Heart right ventricle (tissue), 16 donors: ENCODE results near the gene LIN52. TPM values are rescaled to one million over a fixed set of nuclear protein-coding genes. Genes with fewer than 3 reads are reported as not detected.

ENCODE experiments used
- ATAC-seq, 8 donors: fragments of 200-7000 bp; cut with Tn5 transposase; one replicate each; pipeline ENCODE4 v1.9.1; 2020; ENCODE audit warnings: mild to moderate bottlenecking in 8 of 8, moderate library complexity in 8 of 8, moderate number of reproducible peaks in 1 of 8
- DNase-seq, 2 donors: peaks; one replicate each; pipeline ENCODE4 v3.0.0-alpha.2; 2020
- H3K27ac ChIP-seq, 10 donors: fragments of 200-600 bp; sonication (generic) in 2 of 10; one replicate each; pipeline versions ENCODE4 v1.5.0 to v1.8.0; 2020 to 2022; ENCODE audit warnings: mild to moderate bottlenecking in 3 of 10
- H3K27me3 ChIP-seq, 7 donors: fragments of 200-600 bp; one replicate each; pipeline ENCODE4 v1.8.0; 2021 to 2022; ENCODE audit warnings: mild to moderate bottlenecking in 2 of 7
- H3K36me3 ChIP-seq, 9 donors: fragments of 200-600 bp; sonication (generic) in 1 of 9; one replicate each; pipeline versions ENCODE4 v1.5.0 to v1.8.0; 2020 to 2022; ENCODE audit warnings: mild to moderate bottlenecking in 2 of 9
- H3K4me1 ChIP-seq, 9 donors: fragments of 200-600 bp; sonication (generic) in 1 of 9; one replicate each; pipeline versions ENCODE4 v1.5.0 to v1.8.0; 2020 to 2022; ENCODE audit warnings: mild to moderate bottlenecking in 4 of 9
- H3K4me3 ChIP-seq, 10 donors: fragments of 200-600 bp; sonication (generic) in 2 of 10; one replicate each; pipeline versions ENCODE4 v1.5.0 to v1.8.0; 2020 to 2022; ENCODE audit warnings: mild to moderate bottlenecking in 7 of 10, moderate library complexity in 2 of 10
- H3K9me3 ChIP-seq, 11 donors: fragments of 200-600 bp in 10 of 11; sonication (generic) in 2 of 11; one replicate each; pipeline versions ENCODE4 v1.5.0 to v1.8.0; 2013 to 2022; ENCODE audit warnings: mild to moderate bottlenecking in 2 of 11, control low read depth in 1 of 11, moderate library complexity in 1 of 11
- CTCF ChIP-seq, 9 donors: fragments of 200-600 bp; sonication (generic) in 2 of 9; IDR thresholded peaks; one replicate each; pipeline versions ENCODE4 v1.5.0 to v1.8.0; 2021 to 2022; ENCODE audit warnings: antibody characterized with exemption in 9 of 9, mild to moderate bottlenecking in 5 of 9, moderate library complexity in 1 of 9
- WGBS, 2 donors: extraction: QIAGEN DNeasy Blood & Tissue Kit; methylation state at CpG; one replicate each; pipeline ENCODE4 v1.1.7; 2013; ENCODE audit warnings: inconsistent platforms in 1 of 2; 5-methylcytosine and 5-hydroxymethylcytosine counted together
- intact Hi-C, 10 donors: fragments of 100-400 bp; cut with DNase I; formaldehyde crosslinking; loops; one replicate each; pipeline versions ENCODE4 v1.11.1 to v1.14.2; 2022
- polyA plus RNA-seq, 2 donors: library from polyadenylated mRNA; stranded (reverse); fragments of 200-250 nt; gene quantifications; one replicate each; pipeline ENCODE4 v1.2.3, GENCODE V29; 2013
- total RNA-seq, 10 donors: library from RNA; stranded (reverse); fragmentation: NEBNext Ultra II Directional in 3 of 10; extraction: Animal tissue kit (Norgen Biotek cat#: 25700) in 3 of 10; gene quantifications; one replicate each; pipeline versions ENCODE4 v1.2.1 to v1.2.4, GENCODE V29; 2021 to 2023
- donor health status: Arrhythmogenic right ventricular cardiomyopathy.
- donor health status: ischemic (EF 13 %, LVEDD 7.1; RV severe dilation, severe dysfunction).
- donor health status: healthy with polysubstance abuse.
- donor health status: DM: no; HTN: yes; CAD: no.
- donor health status: DM: no; HTN: no; CAD: no.
- donor health status: ischemic (EF 25% LVEDD 6.9; RV normal size, moderate dysfunction).
- donor health status: ischemic (EF 25% LVEDD 5.7; RV mildly dilated, moderate dysfunction).
- donor health status: healthy.
- donor health status: DM: yes; HTN: yes; CAD: no.
- donor health status: Ischemic cardiomyopathy.
- donor health status: ischemic (EF 35%, LVEDD 5.7; RV mildly dilated, moderate dysfunction).
- donor health status: nonischemic (EF 11% LVEDD 7.7; RV severe dilation, severe dysfunction).
- donor health status: DM: yes; HTN: yes; CAD: no.
- donor health status: PGD.
- donor health status: ischemic (EF 29% LVEDD 5.4; RV normal size, mild dysfunction).
- donor health status: nonischemic (EF 23%, LVEDD 6.1; RV moderate dilation, normal function).

The LIN52 gene
- total and polyA plus RNA-seq, 12 donors, result 4.7 to 13.6 (median 8.3) TPM

DNA sequence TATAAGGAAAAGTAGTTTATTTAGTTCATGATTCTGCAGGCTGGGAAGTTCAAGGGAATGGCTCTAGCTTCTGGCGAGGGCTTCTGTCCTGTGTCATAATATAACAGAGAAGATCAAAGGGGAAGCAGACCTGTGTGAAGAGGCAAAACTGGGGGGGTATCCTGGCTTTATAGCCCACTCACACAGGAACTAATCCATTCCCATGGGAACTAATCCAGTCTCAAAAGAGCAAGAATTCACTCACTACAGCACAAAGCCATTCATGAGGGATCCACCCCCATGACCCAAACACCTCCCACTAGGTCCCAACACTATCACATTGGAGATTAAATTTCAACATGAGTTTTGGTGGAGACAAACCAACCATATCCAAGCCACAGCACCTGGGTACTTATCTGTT is 7.4 kb upstream of the LIN52 start:
- no peaks in the 10 kb centered on the region for H3K9me3 ChIP-seq
- no peak overlapping the region for H3K4me3 ChIP-seq
- no peak overlapping the region for H3K27ac ChIP-seq
- no peak for DNase-seq
- H3K27me3 ChIP-seq, result no peaks in the 10 kb centered on the region
- 44 to 91% methylated on average over 1 of the region's 1 CpG for WGBS, 2 donors
- ATAC-seq, result no peak
- TF ChIP-seq CTCF (IDR thresholded peaks at IDR 0.05), result no peak
- H3K4me1 ChIP-seq, result peaks cover 0 to 22% (median 12%) of the 10 kb centered on the region in 9 donors
- intact Hi-C loops, result no loop called here
- peaks cover 0 to 25% (median 3%) of the 10 kb centered on the region in 9 donors for H3K36me3 ChIP-seq

DNA sequence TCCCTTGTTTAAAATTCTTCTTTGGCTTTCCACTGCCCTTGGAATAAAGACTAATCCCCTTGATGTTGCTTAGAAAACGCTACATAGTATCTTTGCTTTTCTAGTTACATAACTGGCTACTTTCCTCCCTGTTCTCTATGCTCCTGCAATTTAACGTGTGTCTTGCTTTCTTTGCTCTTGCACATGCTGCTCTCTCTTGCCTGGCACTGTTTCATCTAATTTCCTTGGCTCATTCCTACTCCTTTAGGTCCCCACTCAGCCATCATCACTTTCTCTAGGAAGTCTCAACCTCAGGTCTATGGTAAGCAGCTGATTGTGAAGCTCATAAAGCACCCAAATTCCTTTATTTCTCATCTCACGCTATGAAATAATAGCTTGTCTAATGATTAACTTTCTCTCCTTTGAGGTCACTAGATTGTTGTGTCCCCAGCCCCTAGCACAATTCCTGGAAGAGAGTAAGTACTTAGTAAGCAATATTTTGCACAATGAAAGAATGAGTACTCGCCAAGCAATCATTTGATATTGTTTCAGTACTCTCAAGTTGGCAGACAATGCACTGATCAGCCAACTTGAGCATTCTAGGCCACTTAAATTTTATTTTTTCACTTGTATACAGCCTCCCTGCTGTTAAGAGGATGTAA is 3.8 kb upstream of the LIN52 start:
- Histone ChIP-seq H3K9me3 (no peaks in the 10 kb centered on the region), H3K27ac (peak overlapping the region in 1 of 10 donors; percentile 12), H3K36me3 (no peaks in the 10 kb centered on the region), H3K4me3 (no peak overlapping the region), H3K27me3 (no peaks in the 10 kb centered on the region), H3K4me1 (peaks cover 0 to 43% (median 31%) of the 10 kb centered on the region in 9 donors)
- intact Hi-C loops, result no loop called here
- DNase-seq (no peak), ATAC-seq (no peak)
- 62 to 66% methylated on average over 4 of the region's 4 CpGs for WGBS, 2 donors
- TF ChIP-seq CTCF (IDR thresholded peaks at IDR 0.05), result no peak

- no peak for ATAC-seq
- TF ChIP-seq CTCF (IDR thresholded peaks at IDR 0.05), result no peak
- no peaks in the 10 kb centered on the region for H3K27me3 ChIP-seq
- H3K36me3 ChIP-seq, result no peaks in the 10 kb centered on the region
- H3K9me3 ChIP-seq, result no peaks in the 10 kb centered on the region
- DNase-seq, result no peak
- H3K27ac ChIP-seq, result no peak overlapping the region
- intact Hi-C loops, result no loop called here
- peaks cover 0 to 48% (median 35%) of the 10 kb centered on the region in 9 donors for H3K4me1 ChIP-seq
- WGBS, 2 donors, result 84 to 91% methylated on average over 3 of the region's 3 CpGs
- no peak overlapping the region for H3K4me3 ChIP-seq
Observed at GRCh38 chr14:74081491-74081890, 3.3 kb upstream of the LIN52 start.

GRCh38 chr14:74083161-74083560 is 1.6 kb upstream of the LIN52 start:
- peak overlapping the region in 9 of 10 donors; percentile 51 to 91 (median 85) for H3K4me3 ChIP-seq
- no peaks in the 10 kb centered on the region for H3K9me3 ChIP-seq
- DNase-seq, result no peak
- H3K27ac ChIP-seq, result peak overlapping the region in 3 of 10 donors; percentile 83 to 89 (median 86)
- 81 to 88% methylated on average over 3 of the region's 3 CpGs for WGBS, 2 donors
- TF ChIP-seq CTCF (IDR thresholded peaks at IDR 0.05), result no peak
- H3K36me3 ChIP-seq, result no peaks in the 10 kb centered on the region
- ATAC-seq, result no peak
- no peaks in the 10 kb centered on the region for H3K27me3 ChIP-seq
- H3K4me1 ChIP-seq, result peaks cover 0 to 50% (median 35%) of the 10 kb centered on the region in 9 donors
- intact Hi-C loops, result no loop called here
